H1 (cell line): ENCODE data around the gene BORCS6. TPM values are rescaled to one million over a fixed set of nuclear protein-coding genes. Genes with fewer than 3 reads are reported as not detected.

Experiments
- CTCF ChIA-PET: fragments of 300-600 bp; sonication (Branson Sonifier 250); formaldehyde crosslinking; loops from one replicate; lab custom pipeline; 2021; ENCODE audit not compliant: partially characterized antibody; lab: Charles Lee
- POLR2A ChIA-PET: fragments of 300-600 bp; sonication (Branson Sonifier 250); formaldehyde crosslinking; loops from one replicate; lab custom pipeline; 2021; ENCODE audit warnings: inconsistent platforms; ENCODE audit not compliant: partially characterized antibody; lab: Charles Lee
- DNase-seq, 2 experiments: peaks; one replicate each; pipeline versions ENCODE4 v3.0.0 to v3.0.0-alpha.2; 2010 to 2022; ENCODE audit warnings: low spot score in 2 of 2, low read depth in 1 of 2, mixed read lengths in 1 of 2
- FAIRE-seq: peaks from 2 replicates; lab custom pipeline; 2011; peaks lifted over from hg19 to GRCh38; lab: Jason Lieb, UNC
- H2AFZ ChIP-seq: 2 replicates; pipeline ENCODE4 v1.8.1; 2012; ENCODE audit warnings: low read length, inconsistent platforms
- H2AK5ac ChIP-seq: 2 replicates; pipeline ENCODE4 v1.6.1; 2013; ENCODE audit warnings: low read depth, low read length
- H2BK120ac ChIP-seq: replicated peaks from 2 replicates; pipeline ENCODE3; 2013; ENCODE audit warnings: low read depth, low read length, inconsistent platforms
- H2BK12ac ChIP-seq: 2 replicates; pipeline ENCODE4 v1.6.1; 2013; ENCODE audit warnings: low read depth, low read length
- H2BK15ac ChIP-seq: 2 replicates; pipeline ENCODE4 v1.6.1; 2013; ENCODE audit warnings: low read length
- H2BK20ac ChIP-seq: 2 replicates; pipeline ENCODE4 v1.6.1; 2013; ENCODE audit warnings: low read length
- H2BK5ac ChIP-seq: 2 replicates; pipeline ENCODE4 v1.6.1; 2013; ENCODE audit warnings: low read depth, low read length
- H3K14ac ChIP-seq: 2 replicates; pipeline ENCODE4 v1.6.1; 2013; ENCODE audit warnings: inconsistent platforms; ENCODE audit not compliant: insufficient read length
- H3K18ac ChIP-seq: 2 replicates; pipeline ENCODE4 v1.6.1; 2013; ENCODE audit warnings: low read length; ENCODE audit errors: extremely low read depth
- H3K23ac ChIP-seq: 2 replicates; pipeline ENCODE4 v1.6.1; 2013; ENCODE audit warnings: inconsistent platforms; ENCODE audit not compliant: insufficient read length
- H3K23me2 ChIP-seq: 2 replicates; pipeline ENCODE4 v1.6.1; 2013; ENCODE audit warnings: low read depth, low read length
- H3K27ac ChIP-seq: 2 replicates; pipeline ENCODE4 v1.6.1; 2011; ENCODE audit warnings: low read depth, low read length, inconsistent platforms
- H3K27me3 ChIP-seq, 4 experiments: replicated peaks in 1 of 4; 1 replicate in 1 of 4; 2 replicates in 3 of 4; pipeline versions ENCODE4 v1.6.1 to v1.8.1; 2011 to 2013; ENCODE audit warnings: low read length in 3 of 4, mild to moderate bottlenecking in 3 of 4, inconsistent platforms in 2 of 4, mixed read lengths in 2 of 4, moderate library complexity in 1 of 4; ENCODE audit not compliant: control insufficient read depth in 3 of 4, insufficient read depth in 3 of 4; ENCODE audit errors: extremely low read depth in 1 of 4
- H3K36me3 ChIP-seq, 4 experiments: 2 replicates each; pipeline versions ENCODE4 v1.6.1 to v1.8.1; 2011 to 2013; ENCODE audit warnings: mild to moderate bottlenecking in 4 of 4, low read length in 3 of 4, moderate library complexity in 2 of 4, control low read depth in 1 of 4, inconsistent platforms in 1 of 4; ENCODE audit not compliant: insufficient read depth in 4 of 4, control insufficient read depth in 2 of 4
- H3K4ac ChIP-seq: replicated peaks from 2 replicates; pipeline ENCODE3; 2013; ENCODE audit warnings: low read length, low read depth, mixed read lengths, inconsistent platforms; ENCODE audit not compliant: insufficient read length
- H3K4me1 ChIP-seq, 4 experiments: replicated peaks in 1 of 4; 1 replicate in 1 of 4; 2 replicates in 3 of 4; pipeline versions ENCODE4 v1.6.1 to v1.8.1; 2011 to 2013; ENCODE audit warnings: low read length in 3 of 4, inconsistent platforms in 2 of 4, mixed read lengths in 1 of 4; ENCODE audit not compliant: insufficient read depth in 4 of 4, control insufficient read depth in 3 of 4
- H3K4me2 ChIP-seq, 2 experiments: 2 replicates each; pipeline versions ENCODE4 v1.6.1 to v1.8.1; 2011 to 2013; ENCODE audit warnings: low read depth in 2 of 2, low read length in 2 of 2, control low read depth in 1 of 2, inconsistent platforms in 1 of 2, mild to moderate bottlenecking in 1 of 2; ENCODE audit not compliant: insufficient read depth in 1 of 2
- H3K4me3 ChIP-seq, 4 experiments: fragments of 200-600, 300-600 bp in 1 of 4; sonication (generic), shearing (Covaris generic), sonication (Bioruptor Twin) in 1 of 4; 2 replicates each; pipeline versions ENCODE4 v1.5.1 to v1.8.1; 2011 to 2016; ENCODE audit warnings: low read length in 4 of 4, low read depth in 3 of 4, control low read depth in 2 of 4, inconsistent platforms in 2 of 4, mild to moderate bottlenecking in 2 of 4, mixed read lengths in 1 of 4, moderate library complexity in 1 of 4; ENCODE audit not compliant: insufficient read depth in 2 of 4; ENCODE audit errors: extremely low read depth in 1 of 4
- H3K56ac ChIP-seq: replicated peaks from 2 replicates; pipeline ENCODE3; 2013; ENCODE audit warnings: low read depth, mild to moderate bottlenecking, mixed read lengths, low read length, inconsistent platforms; ENCODE audit not compliant: insufficient read length
- H3K79me1 ChIP-seq: 2 replicates; pipeline ENCODE4 v1.6.1; 2013; ENCODE audit warnings: low read depth, low read length, control low read depth
- H3K79me2 ChIP-seq, 2 experiments: 2 replicates each; pipeline versions ENCODE4 v1.6.1 to v1.8.1; 2012 to 2013; ENCODE audit warnings: low read length in 2 of 2, mild to moderate bottlenecking in 2 of 2, inconsistent platforms in 1 of 2; ENCODE audit not compliant: insufficient read depth in 2 of 2, control insufficient read depth in 1 of 2
- H3K9ac ChIP-seq, 4 experiments: replicated peaks in 1 of 4; 1 replicate in 1 of 4; 2 replicates in 3 of 4; pipeline versions ENCODE4 v1.6.1 to v1.8.1; 2011 to 2013; ENCODE audit warnings: low read depth in 3 of 4, low read length in 3 of 4, control low read depth in 2 of 4, mild to moderate bottlenecking in 2 of 4, moderate library complexity in 2 of 4, inconsistent platforms in 1 of 4; ENCODE audit errors: extremely low read depth in 1 of 4
- H3K9me3 ChIP-seq, 2 experiments: 2 replicates each; pipeline versions ENCODE4 v1.6.1 to v1.8.1; 2012 to 2013; ENCODE audit warnings: mild to moderate bottlenecking in 2 of 2, moderate library complexity in 2 of 2, control low read depth in 1 of 2, inconsistent platforms in 1 of 2, low read depth in 1 of 2, low read length in 1 of 2, mixed read lengths in 1 of 2; ENCODE audit not compliant: insufficient read depth in 2 of 2
- H4K20me1 ChIP-seq, 2 experiments: replicated peaks in 1 of 2; 2 replicates each; pipeline versions ENCODE3 to v1.8.1; 2011 to 2013; ENCODE audit warnings: inconsistent platforms in 2 of 2, low read length in 2 of 2, mild to moderate bottlenecking in 1 of 2; ENCODE audit not compliant: insufficient read depth in 2 of 2, control insufficient read depth in 1 of 2
- H4K5ac ChIP-seq: 2 replicates; pipeline ENCODE4 v1.6.1; 2013; ENCODE audit warnings: low read length, low read depth, mixed read lengths, inconsistent platforms; ENCODE audit not compliant: insufficient read length
- H4K8ac ChIP-seq: 2 replicates; pipeline ENCODE4 v1.8.0; 2013; ENCODE audit warnings: mild to moderate bottlenecking, moderate library complexity, low read length, inconsistent platforms; ENCODE audit not compliant: insufficient read depth; ENCODE audit errors: extremely low read depth
- H4K91ac ChIP-seq: replicated peaks from 2 replicates; pipeline ENCODE3; 2013; ENCODE audit warnings: low read length, mixed read lengths, inconsistent platforms; ENCODE audit not compliant: insufficient read length
- CHD1 ChIP-seq: IDR thresholded peaks from 2 replicates; pipeline ENCODE4 v1.6.1; 2012; ENCODE audit warnings: low read depth, low read length, improper control_type of control experiment
- MAFK ChIP-seq: IDR thresholded peaks from 2 replicates; pipeline ENCODE4 v1.6.1; 2012; ENCODE audit warnings: low read depth, mild to moderate bottlenecking, improper control_type of control experiment, low read length
- SAP30 ChIP-seq: fragments of 300-600 bp; sonication (generic); IDR thresholded peaks from 2 replicates; pipeline ENCODE4 v1.7.1; 2012; ENCODE audit warnings: low read length, moderate library complexity, mild to moderate bottlenecking, inconsistent platforms; ENCODE audit not compliant: insufficient read depth, insufficient replicate concordance
- SIN3A ChIP-seq, 2 experiments: IDR thresholded peaks in 1 of 2; conservative IDR thresholded peaks in 1 of 2; 2 replicates each; pipeline ENCODE4 v1.6.1; 2011 to 2012; ENCODE audit warnings: low read length in 2 of 2, improper control_type of control experiment in 1 of 2, low read depth in 1 of 2, mild to moderate bottlenecking in 1 of 2
- TAF7 ChIP-seq: optimal IDR thresholded peaks from 2 replicates; pipeline ENCODE3; 2011; ENCODE audit warnings: low read depth, mild to moderate bottlenecking, inconsistent platforms, low read length, moderate library complexity, borderline replicate concordance
- ZNF274 ChIP-seq: IDR thresholded peaks from 2 replicates; pipeline ENCODE4 v1.7.0; 2012; ENCODE audit warnings: low read length, borderline replicate concordance; ENCODE audit errors: extremely low read depth
- WGBS, 2 experiments: shearing (Covaris generic) in 1 of 2; methylation state at CpG; one replicate each; pipeline versions ENCODE4 v1.1.6 to v1.1.7; 2013 to 2015; ENCODE audit warnings: low lambda C conversion rate in 2 of 2, mixed read lengths in 2 of 2, inconsistent platforms in 1 of 2, low coverage in 1 of 2, missing lambda C conversion rate in 1 of 2; ENCODE audit not compliant: insufficient replicate concordance in 2 of 2, insufficient coverage in 1 of 2, insufficient read length in 1 of 2; ENCODE audit errors: extremely low coverage in 1 of 2, missing lambda C conversion rate in 1 of 2; 5-methylcytosine and 5-hydroxymethylcytosine counted together
- polyA plus RNA-seq, 7 experiments: library from polyadenylated mRNA; depleted of rRNA in 3 of 7; stranded (reverse) in 5 of 7; unstranded in 2 of 7; fragments of >200 nt in 5 of 7; fragments of 200-250 nt in 2 of 7; gene quantifications; 1 replicate in 5 of 7; 2 replicates in 1 of 7; 4 replicates in 1 of 7; pipeline versions ENCODE4 v1.2.1 to v1.2.3, GENCODE V29; 2011 to 2013; ENCODE audit warnings: missing spikeins in 2 of 7, mixed read lengths in 2 of 7
- total RNA-seq: library from RNA; stranded (reverse); fragmentation: NEBNext Ultra II Directional; extraction: Animal tissue kit (Norgen Biotek cat#: 25700); gene quantifications from 2 replicates; pipeline ENCODE4 v1.2.1, GENCODE V29; 2021
- TF ChIP-seq, protein P1 (sequence below): IDR thresholded peaks from 2 replicates; pipeline ENCODE4 v1.6.1; 2012; ENCODE audit warnings: inconsistent platforms
- TF ChIP-seq, protein P2 (sequence below): IDR thresholded peaks from 2 replicates; pipeline ENCODE4 v1.6.1; 2012; ENCODE audit warnings: low read length, inconsistent platforms
- TF ChIP-seq, protein P3 (sequence below): IDR thresholded peaks from 2 replicates; pipeline ENCODE4 v1.6.1; 2011; ENCODE audit warnings: low read length, improper control_type of control experiment

Gene BORCS6
- total and polyA plus RNA-seq, 2 of the 8 experiments (the other 6 are each of a cell fraction or from before 2014, with no cell fraction given), result 3.3 to 3.6 TPM

DNA sequence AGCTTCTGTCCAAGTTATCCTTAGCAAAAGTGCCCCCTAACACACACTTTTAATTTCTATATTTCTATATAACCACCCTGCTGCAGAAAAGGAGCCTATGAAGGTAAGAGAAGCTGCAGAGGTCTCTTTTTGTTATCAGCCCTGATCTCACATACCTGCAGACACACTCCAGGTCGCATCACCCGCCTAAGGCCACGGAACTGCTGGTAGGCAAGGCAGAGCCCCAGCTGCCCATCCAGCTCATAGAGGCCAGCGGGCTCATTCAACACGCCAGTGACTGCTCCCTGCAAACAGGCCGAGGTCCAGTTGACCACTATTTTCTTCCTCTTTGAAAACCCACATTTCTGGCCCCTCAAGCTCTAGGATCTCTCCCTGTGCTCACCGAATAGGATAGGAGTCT lies 45.7 kb upstream of the BORCS6 start:
- H3K4me2 ChIP-seq, result no peak overlapping the region
- H3K27ac ChIP-seq, result no peak overlapping the region
- no peak overlapping the region for H3K4ac ChIP-seq
- H3K23ac ChIP-seq, result no peak overlapping the region
- peaks cover 2 to 5% of the 10 kb centered on the region in 2 experiments for H4K20me1 ChIP-seq
- CTCF ChIA-PET, result interaction anchor here (0.6 to 2.7 kb wide), 4 partner anchors 11 to 725 kb away, joined by 3 to 8 read pairs (median 4); no protein-coding TSS in a partner anchor
- FAIRE-seq (no peak), DNase-seq (no peak)
- no peak overlapping the region for H2BK20ac ChIP-seq
- H3K27me3 ChIP-seq, result no peaks in the 10 kb centered on the region
- no peak overlapping the region for H2BK5ac ChIP-seq
- H3K79me2 ChIP-seq, result no peaks in the 10 kb centered on the region
- H2BK12ac ChIP-seq, result no peak overlapping the region
- no peak overlapping the region for H3K14ac ChIP-seq
- POLR2A ChIA-PET, result interaction anchor here (1.1 to 66.3 kb wide), 3 partner anchors 7 to 63 kb away, joined by 4 to 1521 read pairs (median 1521); partner anchors contain the start of genes CTC1, PFAS, RANGRF and SLC25A35
- H3K79me1 ChIP-seq, result no peaks in the 10 kb centered on the region
- WGBS, 2 experiments, result 97% methylated on average over 7 of the region's 7 CpGs; no CpG with 5 or more reads in 1 of the 2 experiments
- no peak overlapping the region for H3K9ac ChIP-seq
- H4K5ac ChIP-seq, result no peak overlapping the region
- no peak overlapping the region for H3K56ac ChIP-seq
- H3K4me1 ChIP-seq, result no peaks in the 10 kb centered on the region
- no peak overlapping the region for H2BK15ac ChIP-seq
- no peak overlapping the region for H4K91ac ChIP-seq
- H3K23me2 ChIP-seq, result no peaks in the 10 kb centered on the region
- H2AFZ ChIP-seq, result no peak overlapping the region
- H3K9me3 ChIP-seq, result no peaks in the 10 kb centered on the region
- peaks cover 21 to 71% (median 42%) of the 10 kb centered on the region in 4 experiments for H3K36me3 ChIP-seq
- H2BK120ac ChIP-seq, result no peak overlapping the region
- H4K8ac ChIP-seq, result no peak overlapping the region
- no peak overlapping the region for H3K4me3 ChIP-seq
- no peak overlapping the region for H3K18ac ChIP-seq
- H2AK5ac ChIP-seq, result no peak overlapping the region
- TF ChIP-seq, protein P1, sequence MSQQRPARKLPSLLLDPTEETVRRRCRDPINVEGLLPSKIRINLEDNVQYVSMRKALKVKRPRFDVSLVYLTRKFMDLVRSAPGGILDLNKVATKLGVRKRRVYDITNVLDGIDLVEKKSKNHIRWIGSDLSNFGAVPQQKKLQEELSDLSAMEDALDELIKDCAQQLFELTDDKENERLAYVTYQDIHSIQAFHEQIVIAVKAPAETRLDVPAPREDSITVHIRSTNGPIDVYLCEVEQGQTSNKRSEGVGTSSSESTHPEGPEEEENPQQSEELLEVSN, result no peak
- TF ChIP-seq MAFK (no peak), CHD1 (no peak), TAF7 (no peak), SAP30 (no peak), SIN3A (conservative IDR thresholded peaks at IDR 0.05 in 1 of 2, IDR thresholded peaks at IDR 0.05 in 1 of 2; ENCODE audit: low read depth in 1 of 2, low read length in 2 of 2) (no peak), ZNF274 (no peak)
- TF ChIP-seq, protein P2, sequence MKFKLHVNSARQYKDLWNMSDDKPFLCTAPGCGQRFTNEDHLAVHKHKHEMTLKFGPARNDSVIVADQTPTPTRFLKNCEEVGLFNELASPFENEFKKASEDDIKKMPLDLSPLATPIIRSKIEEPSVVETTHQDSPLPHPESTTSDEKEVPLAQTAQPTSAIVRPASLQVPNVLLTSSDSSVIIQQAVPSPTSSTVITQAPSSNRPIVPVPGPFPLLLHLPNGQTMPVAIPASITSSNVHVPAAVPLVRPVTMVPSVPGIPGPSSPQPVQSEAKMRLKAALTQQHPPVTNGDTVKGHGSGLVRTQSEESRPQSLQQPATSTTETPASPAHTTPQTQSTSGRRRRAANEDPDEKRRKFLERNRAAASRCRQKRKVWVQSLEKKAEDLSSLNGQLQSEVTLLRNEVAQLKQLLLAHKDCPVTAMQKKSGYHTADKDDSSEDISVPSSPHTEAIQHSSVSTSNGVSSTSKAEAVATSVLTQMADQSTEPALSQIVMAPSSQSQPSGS, result no peak
- TF ChIP-seq, protein P3, sequence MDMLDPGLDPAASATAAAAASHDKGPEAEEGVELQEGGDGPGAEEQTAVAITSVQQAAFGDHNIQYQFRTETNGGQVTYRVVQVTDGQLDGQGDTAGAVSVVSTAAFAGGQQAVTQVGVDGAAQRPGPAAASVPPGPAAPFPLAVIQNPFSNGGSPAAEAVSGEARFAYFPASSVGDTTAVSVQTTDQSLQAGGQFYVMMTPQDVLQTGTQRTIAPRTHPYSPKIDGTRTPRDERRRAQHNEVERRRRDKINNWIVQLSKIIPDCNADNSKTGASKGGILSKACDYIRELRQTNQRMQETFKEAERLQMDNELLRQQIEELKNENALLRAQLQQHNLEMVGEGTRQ, result no peak
